Small intestine (tissue), 7 donors: ENCODE results near the gene SNX7. TPM values are rescaled to one million over a fixed set of nuclear protein-coding genes. Genes with fewer than 3 reads are reported as not detected.

ENCODE experiments used
- DNase-seq, 2 donors: peaks; one replicate each; pipeline versions ENCODE4 v3.0.0 to v3.0.0-alpha.2; 2013
- FAIRE-seq: peaks from 2 replicates; lab custom pipeline; 2012; peaks lifted over from hg19 to GRCh38; lab: Jason Lieb, UNC
- H3K27ac ChIP-seq, 3 donors: one replicate each; pipeline ENCODE4 v1.5.1; 2013; ENCODE audit warnings: low read length in 2 of 3, mild to moderate bottlenecking in 2 of 3, control low read depth in 1 of 3, inconsistent platforms in 1 of 3, low read depth in 1 of 3, moderate library complexity in 1 of 3
- H3K27me3 ChIP-seq, 3 donors: one replicate each; pipeline ENCODE4 v1.6.1; 2013; ENCODE audit warnings: low read length in 3 of 3, inconsistent platforms in 1 of 3; ENCODE audit not compliant: control insufficient read depth in 3 of 3, insufficient read depth in 3 of 3
- H3K36me3 ChIP-seq, 3 donors: one replicate each; pipeline ENCODE4 v1.6.1; 2013; ENCODE audit warnings: low read length in 3 of 3, inconsistent platforms in 1 of 3, low read depth in 1 of 3, mild to moderate bottlenecking in 1 of 3, moderate library complexity in 1 of 3; ENCODE audit not compliant: control insufficient read depth in 3 of 3, insufficient read depth in 2 of 3
- H3K4me1 ChIP-seq, 3 donors: one replicate each; pipeline ENCODE4 v1.6.1; 2013; ENCODE audit warnings: low read length in 2 of 3, inconsistent platforms in 1 of 3, low read depth in 1 of 3, mild to moderate bottlenecking in 1 of 3, moderate library complexity in 1 of 3; ENCODE audit not compliant: control insufficient read depth in 3 of 3, insufficient read depth in 2 of 3
- H3K4me3 ChIP-seq, 3 donors: one replicate each; pipeline ENCODE4 v1.5.1; 2013; ENCODE audit warnings: low read length in 3 of 3, control low read depth in 1 of 3, inconsistent platforms in 1 of 3, low read depth in 1 of 3, mild to moderate bottlenecking in 1 of 3, moderate library complexity in 1 of 3
- H3K9me3 ChIP-seq, 2 donors: one replicate each; pipeline ENCODE4 v1.6.1; 2013; ENCODE audit warnings: low read depth in 1 of 2, low read length in 1 of 2; ENCODE audit not compliant: control insufficient read depth in 2 of 2, insufficient read depth in 1 of 2
- whole genome bisulfite sequencing, 3 donors: extraction: QIAGEN DNeasy Blood & Tissue Kit; methylation state at CpG; one replicate each; pipeline ENCODE4 v1.1.7; 2013; 5-methylcytosine and 5-hydroxymethylcytosine counted together
- polyA plus RNA-seq, 4 donors: library from polyadenylated mRNA; stranded (reverse) in 3 of 4; unstranded in 1 of 4; fragments of 200-250 nt in 3 of 4; fragments of 120-200 nt in 1 of 4; gene quantifications; one replicate each; pipeline versions ENCODE4 v1.2.1 to v1.2.3, GENCODE V29; 2013
- donor health status: healthy with polysubstance abuse.
- donor health status: control.
- donor health status: control.
- donor health status: Bipolar disorder and iron deficiency.
- donor health status: healthy.

Gene SNX7
- polyA plus RNA-seq, 4 donors: 27.9 to 47.6 (median 38.6) TPM

- 4 to 5% (median 5%) methylated on average over 25 of the region's 25 CpGs for WGBS, 3 donors
- DNase-seq (peak in 1 of 2 donors; percentile 15), FAIRE-seq (no peak)
Observed at GRCh38 chr1:98660940-98661543, 479 bp upstream of the SNX7 start.

DNA sequence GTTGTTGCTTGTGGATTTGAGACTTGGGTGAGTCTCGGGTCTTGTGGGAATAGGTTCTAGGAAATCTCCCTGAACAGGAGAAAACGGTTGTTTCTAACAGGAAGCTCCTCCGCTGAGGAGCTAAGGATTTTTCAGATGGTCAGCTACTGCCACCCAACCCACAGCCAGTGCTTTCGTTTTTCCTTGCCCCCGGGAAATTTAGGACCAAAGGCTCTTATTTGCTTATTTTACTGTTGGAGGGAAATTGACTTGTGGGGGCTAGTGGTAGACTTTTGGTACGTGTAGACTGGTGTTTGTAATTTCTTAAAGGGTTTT is 792 bp downstream of the SNX7 start:
- peak overlapping the region; percentile 93 to 98 (median 97) for H3K27ac ChIP-seq
- no peaks in the 10 kb centered on the region for H3K27me3 ChIP-seq
- H3K9me3 ChIP-seq: no peaks in the 10 kb centered on the region
- peak overlapping the region in 2 of 3 donors; percentile 67 to 88 for H3K4me3 ChIP-seq
- no peaks in the 10 kb centered on the region for H3K36me3 ChIP-seq
- H3K4me1 ChIP-seq: peaks cover 0 to 7% (median 2%) of the 10 kb centered on the region in 3 donors
- 0 to 2% (median 1%) methylated on average over 6 of the region's 6 CpGs for WGBS, 3 donors
- no peak for FAIRE-seq
- DNase-seq: no peak

More at GRCh38 chr1:98660940-98661543, 479 bp upstream of the SNX7 start:
- Histone ChIP-seq H3K4me3 (peak overlapping the region; percentile 30 to 67 (median 49)), H3K36me3 (no peaks in the 10 kb centered on the region), H3K27me3 (no peaks in the 10 kb centered on the region), H3K27ac (peak overlapping the region; percentile 74 to 97 (median 93)), H3K4me1 (peaks cover 0 to 7% (median 0%) of the 10 kb centered on the region in 3 donors), H3K9me3 (no peaks in the 10 kb centered on the region)

- Histone ChIP-seq H3K9me3 (no peaks in the 10 kb centered on the region), H3K27ac (no peak overlapping the region), H3K36me3 (no peaks in the 10 kb centered on the region), H3K27me3 (no peaks in the 10 kb centered on the region), H3K4me3 (no peak overlapping the region), H3K4me1 (peaks cover 0 to 3% (median 2%) of the 10 kb centered on the region in 3 donors)
- DNase-seq: no peak
- WGBS, 3 donors: 66 to 74% (median 68%) methylated on average over 2 of the region's 2 CpGs
- FAIRE-seq: no peak
Observed at GRCh38 chr1:98668733-98669132, 7.2 kb downstream of the SNX7 start.

- no peak for DNase-seq
Observed at GRCh38 chr1:98669355-98670296, 8.1 kb downstream of the SNX7 start.

DNA sequence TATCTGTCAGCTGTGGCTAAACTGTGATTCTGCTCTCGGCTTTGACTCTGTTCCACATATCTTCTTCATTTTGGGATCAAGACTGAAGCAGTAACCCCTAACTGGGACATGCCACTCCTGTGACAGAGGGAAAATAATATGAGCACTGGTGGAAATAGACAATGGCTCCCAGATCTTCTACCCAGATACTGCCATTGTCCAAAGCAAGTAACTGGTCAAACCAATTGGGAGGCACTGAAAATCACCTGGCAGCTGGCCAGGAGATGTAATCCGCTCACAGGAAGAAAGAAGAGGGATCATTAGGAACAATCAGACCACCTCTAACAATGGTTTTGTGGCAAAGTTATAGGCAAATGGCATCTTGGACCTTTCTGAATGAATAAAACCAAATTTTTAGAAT is 10.7 kb downstream of the SNX7 start:
- DNase-seq (no peak), FAIRE-seq (no peak)
- WGBS, 3 donors: 86 to 87% (median 87%) methylated on average over 2 of the region's 2 CpGs

More at GRCh38 chr1:98669355-98670296, 8.1 kb downstream of the SNX7 start:
- 88 to 95% (median 90%) methylated on average over 2 of the region's 2 CpGs for WGBS, 3 donors
- no peaks in the 10 kb centered on the region for H3K27me3 ChIP-seq
- H3K4me3 ChIP-seq: no peak overlapping the region
- FAIRE-seq: no peak
- no peaks in the 10 kb centered on the region for H3K36me3 ChIP-seq
- H3K4me1 ChIP-seq: peaks cover 0 to 2% (median 0%) of the 10 kb centered on the region in 3 donors
- no peaks in the 10 kb centered on the region for H3K9me3 ChIP-seq
- H3K27ac ChIP-seq: no peak overlapping the region

DNA sequence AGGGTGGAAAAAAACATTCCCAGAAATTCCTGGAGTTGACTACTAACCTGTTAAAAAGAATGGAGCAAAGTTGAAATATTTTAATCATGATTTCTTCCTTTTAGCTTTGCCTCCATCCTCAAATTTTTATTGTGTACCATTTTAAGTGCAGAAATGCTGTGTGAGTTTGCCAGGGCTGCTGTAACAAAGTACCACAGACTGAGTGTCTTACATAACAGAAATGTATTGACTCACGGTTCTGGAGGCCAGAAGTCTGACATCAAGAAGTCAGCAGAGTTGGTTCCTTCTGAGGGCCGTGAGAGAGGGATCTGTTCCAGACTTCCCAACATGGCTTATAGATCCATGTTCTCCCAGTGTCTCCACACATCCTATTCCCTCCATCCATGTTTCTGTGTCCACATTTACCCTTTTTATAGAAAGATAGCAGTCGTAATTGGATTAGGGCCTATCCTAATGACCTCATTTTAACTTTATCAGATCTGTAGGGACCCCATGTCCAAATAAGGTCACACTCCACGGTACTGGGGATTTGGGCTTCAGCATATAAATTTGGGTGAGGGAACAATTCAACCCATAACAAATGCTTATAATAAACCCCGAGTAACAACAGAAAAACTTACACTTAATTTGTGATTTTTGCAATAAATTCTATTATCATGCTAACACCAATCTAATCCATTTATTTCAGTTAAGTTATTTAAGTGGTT is 12.7 kb downstream of the SNX7 start:
- FAIRE-seq: no peak
- WGBS, 3 donors: 77 to 88% (median 78%) methylated on average over 5 of the region's 5 CpGs

More for the DNA sequence above, 10.7 kb downstream of the SNX7 start:
- no peaks in the 10 kb centered on the region for H3K4me1 ChIP-seq
- peaks cover 0 to under 1% of the 10 kb centered on the region in 2 donors for H3K9me3 ChIP-seq
- no peak overlapping the region for H3K27ac ChIP-seq
- H3K36me3 ChIP-seq: peaks cover 0 to under 1% (median 0%) of the 10 kb centered on the region in 3 donors
- no peak overlapping the region for H3K4me3 ChIP-seq
- no peaks in the 10 kb centered on the region for H3K27me3 ChIP-seq

GRCh38 chr1:98675282-98675681 is 13.8 kb downstream of the SNX7 start:
- Histone ChIP-seq H3K27me3 (no peaks in the 10 kb centered on the region), H3K9me3 (peaks cover 1 to 4% of the 10 kb centered on the region in 2 donors), H3K27ac (no peak overlapping the region), H3K36me3 (peaks cover 0 to 6% (median 2%) of the 10 kb centered on the region in 3 donors), H3K4me3 (no peak overlapping the region), H3K4me1 (no peaks in the 10 kb centered on the region)
- FAIRE-seq: no peak
- no peak for DNase-seq
- 89 to 94% (median 91%) methylated on average over 5 of the region's 5 CpGs for WGBS, 3 donors

More for the DNA sequence above, 12.7 kb downstream of the SNX7 start:
- Histone ChIP-seq H3K36me3 (peaks cover 0 to 3% (median 2%) of the 10 kb centered on the region in 3 donors), H3K27ac (no peak overlapping the region), H3K4me1 (no peaks in the 10 kb centered on the region), H3K9me3 (peaks cover 0 to 1% of the 10 kb centered on the region in 2 donors), H3K27me3 (no peaks in the 10 kb centered on the region), H3K4me3 (no peak overlapping the region)
- no peak for DNase-seq

DNA sequence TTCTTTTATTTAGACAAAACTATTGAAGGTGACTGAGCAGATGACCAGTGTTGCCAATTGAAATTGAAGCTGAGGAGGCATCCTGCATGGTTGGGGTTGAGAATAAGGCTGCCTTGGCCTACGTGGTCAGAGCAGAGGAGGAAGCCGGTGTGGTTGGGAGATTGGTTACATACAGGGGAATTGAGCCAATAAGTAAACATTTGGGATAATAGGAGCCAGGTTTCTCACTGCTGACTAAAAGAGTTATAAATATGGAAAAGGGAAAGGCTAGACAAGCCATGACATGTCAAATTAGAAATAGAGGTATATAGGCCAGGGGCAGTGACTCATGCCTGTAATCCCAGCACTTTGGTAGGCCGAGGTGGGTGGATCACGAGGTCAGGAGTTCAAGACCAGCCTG is 15.8 kb downstream of the SNX7 start:
- Histone ChIP-seq H3K27me3 (no peaks in the 10 kb centered on the region), H3K27ac (no peak overlapping the region), H3K36me3 (peaks cover 0 to 6% (median 2%) of the 10 kb centered on the region in 3 donors), H3K4me3 (no peak overlapping the region), H3K4me1 (no peaks in the 10 kb centered on the region), H3K9me3 (peaks cover 1 to 11% of the 10 kb centered on the region in 2 donors)
- FAIRE-seq (no peak), DNase-seq (no peak)
- WGBS, 3 donors: 75 to 90% (median 78%) methylated on average over 4 of the region's 4 CpGs
